ENCODE results near the gene DNAJC4.

- TF ChIP-seq, protein P1, sequence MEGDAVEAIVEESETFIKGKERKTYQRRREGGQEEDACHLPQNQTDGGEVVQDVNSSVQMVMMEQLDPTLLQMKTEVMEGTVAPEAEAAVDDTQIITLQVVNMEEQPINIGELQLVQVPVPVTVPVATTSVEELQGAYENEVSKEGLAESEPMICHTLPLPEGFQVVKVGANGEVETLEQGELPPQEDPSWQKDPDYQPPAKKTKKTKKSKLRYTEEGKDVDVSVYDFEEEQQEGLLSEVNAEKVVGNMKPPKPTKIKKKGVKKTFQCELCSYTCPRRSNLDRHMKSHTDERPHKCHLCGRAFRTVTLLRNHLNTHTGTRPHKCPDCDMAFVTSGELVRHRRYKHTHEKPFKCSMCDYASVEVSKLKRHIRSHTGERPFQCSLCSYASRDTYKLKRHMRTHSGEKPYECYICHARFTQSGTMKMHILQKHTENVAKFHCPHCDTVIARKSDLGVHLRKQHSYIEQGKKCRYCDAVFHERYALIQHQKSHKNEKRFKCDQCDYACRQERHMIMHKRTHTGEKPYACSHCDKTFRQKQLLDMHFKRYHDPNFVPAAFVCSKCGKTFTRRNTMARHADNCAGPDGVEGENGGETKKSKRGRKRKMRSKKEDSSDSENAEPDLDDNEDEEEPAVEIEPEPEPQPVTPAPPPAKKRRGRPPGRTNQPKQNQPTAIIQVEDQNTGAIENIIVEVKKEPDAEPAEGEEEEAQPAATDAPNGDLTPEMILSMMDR (optimal IDR thresholded peaks at IDR 0.05 in 1 of 3, IDR thresholded peaks at IDR 0.05 in 1 of 3, conservative IDR thresholded peaks at IDR 0.05 in 1 of 3; ENCODE audit: extremely low read depth in 1 of 3, insufficient read depth in 2 of 3, low read length in 3 of 3): no peak
- TF ChIP-seq EZH2 (IDR thresholded peaks at IDR 0.05; ENCODE audit: low read length): no peak
Observed at GRCh38 chr11:64233913-64234586, 3.7 kb downstream of the DNAJC4 start, which contains the start of gene VEGFB.
